BJ (cell line): ENCODE data around the gene RPS6KA2. TPM values are rescaled to one million over a fixed set of nuclear protein-coding genes. Genes with fewer than 3 reads are reported as not detected.
A peak's percentile ranks its signal among the peaks of the same experiment; 100 is the strongest.

ENCODE experiments used
- CTCF ChIA-PET: fragments of 350-600 bp; formaldehyde crosslinking; extraction: SDS; loops from one replicate; lab custom pipeline; 2021; ENCODE audit warnings: antibody characterized with exemption, inconsistent platforms; lab: Yijun Ruan, JAX
- POLR2A ChIA-PET: fragments of 300-600 bp; sonication (Branson Sonifier 250); formaldehyde crosslinking; extraction: SDS; loops from one replicate; lab custom pipeline; 2021; ENCODE audit warnings: antibody characterized with exemption; lab: Charles Lee
- DNase-seq: peaks from one replicate; pipeline ENCODE4 v3.0.0-alpha.2; 2011; ENCODE audit warnings: low read depth
- H3K27me3 ChIP-seq: 2 replicates; pipeline ENCODE4 v1.6.0; 2011; ENCODE audit warnings: low read length; ENCODE audit not compliant: control insufficient read depth, insufficient read depth
- H3K36me3 ChIP-seq: 2 replicates; pipeline ENCODE4 v1.5.1; 2011; ENCODE audit warnings: low read length; ENCODE audit not compliant: control insufficient read depth, insufficient read depth
- H3K4me3 ChIP-seq: 2 replicates; pipeline ENCODE4 v1.5.1; 2011; ENCODE audit warnings: low read depth, mild to moderate bottlenecking, control low read depth, low read length
- CTCF ChIP-seq: IDR thresholded peaks from 2 replicates; pipeline ENCODE4 v1.5.1; 2011; ENCODE audit warnings: low read depth, mild to moderate bottlenecking, control low read depth, inconsistent platforms, low read length, moderate library complexity; ENCODE audit not compliant: insufficient read depth
- polyA plus RNA-seq: library from polyadenylated mRNA; depleted of rRNA; stranded (reverse); fragments of >200 nt; gene quantifications from 2 replicates; pipeline ENCODE4 v1.2.3, GENCODE V29; 2011

The RPS6KA2 gene
- polyA plus RNA-seq, 1 experiment = 80.8 TPM

GRCh38 chr6:166569206-166569605 is 57.8 kb downstream of the RPS6KA2 start:
- POLR2A ChIA-PET = no interaction called here

GRCh38 chr6:166567813-166568212 is 59.2 kb downstream of the RPS6KA2 start:
- Histone ChIP-seq H3K36me3 (0 out of 2 replicates have a peak, but pooled peaks cover 2% of the 10 kb centered on the region), H3K4me3 (no peak overlapping the region), H3K27me3 (no peaks in the 10 kb centered on the region)
- DNase-seq = no peak
- POLR2A ChIA-PET = no interaction called here
- no peak for TF ChIP-seq CTCF
- CTCF ChIA-PET = no interaction called here

More at GRCh38 chr6:166569206-166569605, 57.8 kb downstream of the RPS6KA2 start:
- TF ChIP-seq CTCF = no peak
- DNase-seq = no peak
- H3K36me3 ChIP-seq = 0 out of 2 replicates have a peak, but pooled peaks cover 2% of the 10 kb centered on the region
- H3K27me3 ChIP-seq = no peaks in the 10 kb centered on the region
- no peak overlapping the region for H3K4me3 ChIP-seq
- CTCF ChIA-PET = interaction anchor here (0.6 to 1.2 kb wide), 2 partner anchors 17 to 189 kb away, joined by 3 read pairs; partner anchors contain the start of gene RAMACL

- 0 out of 2 replicates have a peak, but pooled peaks cover 2% of the 10 kb centered on the region for H3K36me3 ChIP-seq
- peak; percentile 93 for DNase-seq
- CTCF ChIA-PET = interaction anchor here (0.8 kb wide), 1 partner anchor 13 kb away, joined by 3 read pairs; no protein-coding TSS in a partner anchor
- POLR2A ChIA-PET = interaction anchor here (0.8 kb wide), 1 partner anchor 17 kb away, joined by 3 read pairs; no protein-coding TSS in a partner anchor
- no peaks in the 10 kb centered on the region for H3K27me3 ChIP-seq
- no peak overlapping the region for H3K4me3 ChIP-seq
- TF ChIP-seq CTCF = no peak
Observed at GRCh38 chr6:166567107-166567506, 59.9 kb downstream of the RPS6KA2 start.

GRCh38 chr6:166566026-166567011 is 60.7 kb downstream of the RPS6KA2 start:
- Histone ChIP-seq H3K4me3 (no peak overlapping the region), H3K36me3 (0 out of 2 replicates have a peak, but pooled peaks cover 2% of the 10 kb centered on the region), H3K27me3 (no peaks in the 10 kb centered on the region)
- TF ChIP-seq CTCF = no peak
- ChIA-PET CTCF (interaction anchor here (0.8 kb wide), 1 partner anchor 12 kb away, joined by 3 read pairs; no protein-coding TSS in a partner anchor), POLR2A (interaction anchor here (0.8 kb wide), 1 partner anchor 18 kb away, joined by 3 read pairs; no protein-coding TSS in a partner anchor)
- DNase-seq = no peak
